Stimulated activated CD4-positive, alpha-beta T cell treated with anti-CD3 and anti-CD28 coated beads, Interleukin-2, amount 100 ng/mL, for 48 hours (primary cell): ENCODE results near the gene RAB3D.
"Not testable (repeated sequence)": the region's sequence is repeated elsewhere in the genome, so short reads cannot be mapped to it uniquely, and the experiment has no call there.

Experiments
- DNase-seq, 2 donors: peaks; one replicate each; pipeline ENCODE4 v3.0.0-alpha.2; 2020

Gene RAB3D

GRCh38 chr19:11339254-11340098 is at the start of gene RAB3D:
Gene RAB3D, minus strand, starts transcription at chr19:11339657. Its CDS starts 2,258 bp downstream, at chr19:11337399.
- peak; percentile 81 to 82 for DNase-seq

- DNase-seq, result no peak
These were observed 47.9 kb upstream of the RAB3D start for GRCh38 chr19:11387162-11388034.

- no peak for DNase-seq
These were observed 45.3 kb upstream of the RAB3D start for GRCh38 chr19:11384778-11385129.

GRCh38 chr19:11383706-11384048 is 44.2 kb upstream of the RAB3D start:
- no peak for DNase-seq

GRCh38 chr19:11382898-11383705 is 43.6 kb upstream of the RAB3D start:
- peak; percentile 39 to 54 for DNase-seq

GRCh38 chr19:11380653-11381537 is 41.4 kb upstream of the RAB3D start:
- DNase-seq, result peak; percentile 90 to 94

GRCh38 chr19:11379857-11380350 is 40.4 kb upstream of the RAB3D start:
- DNase-seq, result no peak

- not testable (repeated sequence) for DNase-seq
These were observed 39.9 kb upstream of the RAB3D start for GRCh38 chr19:11379269-11379845.

- no peak for DNase-seq
These were observed 39.1 kb upstream of the RAB3D start for GRCh38 chr19:11378319-11379189.

- no peak for DNase-seq
These were observed 38.3 kb upstream of the RAB3D start for GRCh38 chr19:11377756-11378155.

- no peak for DNase-seq
These were observed 37.8 kb upstream of the RAB3D start for GRCh38 chr19:11377237-11377636.

GRCh38 chr19:11375143-11375948 is 35.9 kb upstream of the RAB3D start:
- DNase-seq, result peak in 1 of 2 donors; percentile 58

- peak; percentile 93 to 94 for DNase-seq
These were observed 35.1 kb upstream of the RAB3D start, which contains the start of gene SWSAP1 for GRCh38 chr19:11374433-11375142. Gene SWSAP1, plus strand, starts transcription at chr19:11374666. Its CDS starts 15 bp downstream, at chr19:11374681.

GRCh38 chr19:11373885-11374432 is 34.5 kb upstream of the RAB3D start:
- no peak for DNase-seq

GRCh38 chr19:11373166-11373884 is 33.9 kb upstream of the RAB3D start:
- no peak for DNase-seq

- no peak for DNase-seq
These were observed 31.3 kb upstream of the RAB3D start for GRCh38 chr19:11370744-11371143.

- DNase-seq, result no peak
These were observed 28.1 kb upstream of the RAB3D start for GRCh38 chr19:11367528-11367927.
